GM18511 (cell line): Measurements from ENCODE around the gene YWHAH.
"Not testable (repeated sequence)": the region's sequence is repeated elsewhere in the genome, so short reads cannot be mapped to it uniquely, and the experiment has no call there.

ENCODE experiments used
- ATAC-seq: cut with Tn5 transposase; IDR thresholded peaks from one replicate; pipeline ENCODE4 v1.9.1; 2021; ENCODE audit warnings: mild to moderate bottlenecking, moderate library complexity; ENCODE audit not compliant: unreplicated experiment

The YWHAH gene

DNA sequence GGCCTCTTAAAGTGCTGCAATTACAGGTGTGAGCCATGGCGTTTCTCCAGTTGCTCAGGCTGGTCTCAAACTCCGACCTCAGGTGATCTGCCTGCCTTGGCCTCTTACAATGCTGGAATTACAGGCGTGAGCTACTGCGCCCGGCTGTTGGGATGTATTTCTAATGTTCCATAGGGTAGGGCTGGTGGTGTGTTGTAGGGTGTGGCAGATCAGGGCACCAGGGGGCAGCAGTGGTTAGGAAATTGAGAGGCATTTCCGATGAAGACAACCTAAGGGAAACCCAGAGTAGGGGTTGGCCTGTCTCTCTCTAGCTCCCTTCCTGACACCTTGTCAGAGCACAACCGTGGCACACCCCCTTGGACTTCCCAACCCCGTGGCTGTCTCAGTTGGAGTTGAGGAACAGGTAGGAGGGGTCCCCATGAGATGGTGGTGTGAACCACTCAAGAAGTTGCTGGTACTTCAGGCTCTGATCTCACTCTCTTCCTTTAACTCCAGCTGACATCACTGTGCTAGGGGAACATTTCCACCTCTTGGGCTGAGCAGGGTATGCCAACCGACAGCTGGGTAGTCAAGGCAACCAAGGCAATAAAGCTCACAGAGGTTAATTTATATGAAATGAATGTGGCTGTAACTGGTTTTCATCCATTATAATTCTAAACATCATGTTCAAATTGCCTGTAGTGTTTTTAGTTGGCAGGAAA lies 33.0 kb downstream of the YWHAH start:
- ATAC-seq = peak; percentile 59

DNA sequence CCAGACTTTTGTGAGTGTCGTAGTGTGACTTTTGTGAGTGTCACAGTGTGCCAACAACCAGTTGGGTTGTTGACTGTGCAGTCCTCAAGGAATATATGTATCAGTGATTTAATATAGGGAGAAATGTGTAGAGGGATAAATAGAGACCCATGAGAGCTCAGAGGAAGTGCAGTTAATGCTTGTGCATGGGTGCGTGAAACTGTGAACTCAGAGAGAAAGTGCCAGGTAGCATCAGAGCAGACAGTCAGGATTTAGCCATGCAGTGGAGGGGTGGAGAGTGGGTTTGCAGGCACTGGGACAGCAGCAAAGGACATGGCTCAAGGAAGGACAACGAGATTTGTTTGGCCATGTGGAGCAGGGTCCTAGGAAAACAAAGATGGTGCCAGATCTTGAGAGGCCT lies 33.6 kb downstream of the YWHAH start:
- ATAC-seq = no peak

DNA sequence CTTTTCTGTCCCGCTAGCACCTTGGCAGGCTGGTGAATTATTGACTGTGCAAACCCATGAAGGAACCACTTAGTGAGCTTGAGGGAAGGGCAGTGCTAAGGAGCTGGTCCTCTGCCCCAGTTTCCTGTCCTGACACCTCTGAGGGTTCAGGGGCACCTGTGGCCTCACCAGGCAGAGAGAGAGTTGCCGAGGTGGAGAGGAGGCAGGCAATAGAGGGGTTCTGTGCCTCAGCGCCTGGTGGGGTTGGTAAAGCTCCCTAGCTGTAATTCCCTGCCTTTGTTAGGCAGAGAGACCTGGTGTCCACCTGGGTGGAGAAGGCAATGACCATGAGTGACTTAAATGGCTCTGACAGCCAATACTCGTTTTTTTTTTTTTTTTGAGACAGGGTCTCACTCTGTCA lies 36.3 kb downstream of the YWHAH start:
- ATAC-seq = no peak

DNA sequence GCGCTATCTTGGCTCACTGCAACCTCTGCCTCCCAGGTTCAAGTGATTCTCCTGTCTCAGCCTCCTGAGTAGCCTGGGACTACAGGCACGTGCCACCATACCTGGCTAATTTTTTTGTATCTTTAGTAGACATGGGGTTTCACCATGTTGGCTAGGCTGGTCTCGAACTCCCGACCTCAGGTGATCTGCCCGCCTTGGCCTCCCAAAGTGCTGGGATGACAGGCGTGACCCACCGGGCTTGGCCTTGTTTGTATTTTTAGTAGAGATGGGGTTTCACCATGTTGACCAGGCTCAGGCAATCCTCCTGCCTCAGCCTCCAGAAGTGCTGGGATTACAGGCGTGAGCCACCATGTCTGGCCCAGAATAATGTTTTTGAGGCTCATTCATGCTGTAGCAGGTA lies 37.6 kb downstream of the YWHAH start:
- not testable (repeated sequence) for ATAC-seq

DNA sequence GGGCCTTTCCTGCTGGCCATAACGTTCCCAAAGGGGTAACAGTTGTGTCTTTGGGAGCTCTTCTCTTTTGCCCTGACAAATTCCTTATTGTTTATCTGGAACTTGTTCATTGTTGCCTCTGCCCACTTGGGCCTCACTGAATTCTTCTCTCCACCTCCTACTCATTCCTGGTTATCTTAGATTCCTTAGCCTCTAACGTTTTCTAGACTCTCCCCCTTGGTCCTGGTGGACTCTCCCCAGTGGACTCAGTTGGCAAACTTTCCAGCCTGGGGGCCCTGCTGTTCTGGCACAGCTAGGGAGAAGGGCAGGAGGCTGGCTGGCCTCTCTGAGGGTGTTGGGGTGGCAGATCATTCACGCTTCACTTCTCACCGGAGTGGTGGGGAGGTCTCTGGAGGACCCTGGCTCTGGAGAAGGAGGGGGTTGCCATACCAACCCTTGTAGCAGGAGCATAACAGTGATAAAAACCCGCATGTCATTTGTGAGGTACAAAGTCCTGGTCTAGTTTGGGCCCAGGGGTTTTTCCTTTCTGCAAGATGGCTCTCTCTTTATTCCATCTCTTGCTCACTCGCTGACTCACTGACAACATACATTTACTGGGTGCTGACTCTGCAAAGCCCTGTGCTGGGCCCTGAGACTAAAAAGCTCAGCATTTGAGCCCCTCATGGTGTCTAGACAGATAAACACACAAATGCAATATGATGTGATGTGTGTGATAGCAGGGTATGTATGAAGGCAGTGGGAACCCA lies 39.7 kb downstream of the YWHAH start:
- no peak for ATAC-seq

DNA sequence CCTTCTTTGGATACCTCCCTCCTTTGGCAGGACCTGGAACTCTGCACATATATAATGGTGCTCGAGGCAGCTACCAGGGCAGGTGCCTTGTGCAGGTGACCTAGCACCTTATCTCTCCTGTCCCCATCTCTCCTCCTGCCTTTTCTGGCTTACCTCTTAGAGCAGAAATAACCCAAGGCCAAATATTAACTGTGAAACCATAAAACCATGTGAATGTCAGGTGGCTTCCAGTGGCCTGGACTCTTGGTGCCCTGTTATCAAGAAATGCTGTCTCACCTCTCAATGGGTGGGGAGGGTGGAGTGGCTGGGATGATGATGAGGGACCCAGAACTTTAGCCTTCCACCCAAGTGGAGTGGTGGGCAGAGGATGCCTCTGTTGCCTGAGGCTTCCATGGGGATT lies 42.9 kb downstream of the YWHAH start:
- ATAC-seq = no peak

DNA sequence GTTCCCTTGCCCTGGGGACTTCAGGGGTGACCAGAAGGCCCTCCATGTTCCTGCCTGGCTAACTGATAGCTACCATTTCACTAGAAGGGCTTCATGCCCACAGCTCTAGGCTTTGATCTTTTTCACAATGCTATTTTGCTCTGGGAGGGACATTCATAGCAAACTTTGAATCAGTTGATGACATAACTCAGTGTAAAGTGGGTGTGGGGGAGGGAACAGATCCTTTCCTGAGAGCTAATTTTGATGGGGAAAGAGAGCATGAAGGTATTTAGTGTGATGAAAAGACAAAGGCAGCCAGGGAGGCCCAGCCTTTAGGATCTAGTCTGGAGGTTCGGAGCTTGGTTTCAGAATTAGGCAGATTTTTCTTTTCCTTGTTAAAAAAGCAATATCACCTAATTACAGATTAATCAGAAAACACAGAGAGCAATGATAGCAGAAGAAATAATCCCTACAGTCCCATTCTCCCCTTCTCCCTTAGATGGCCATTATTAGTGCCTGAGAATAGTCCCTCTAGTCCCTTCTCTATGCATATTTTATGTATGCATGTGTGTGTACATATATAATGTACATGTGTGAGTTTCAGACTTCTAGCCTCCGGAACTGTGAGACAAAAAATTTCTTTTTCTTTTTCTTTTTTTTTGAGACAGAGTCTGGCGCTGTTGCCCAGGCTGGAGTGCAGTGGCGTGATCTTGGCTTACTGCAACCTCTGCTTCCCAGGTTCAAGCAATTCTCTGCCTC lies 46.9 kb downstream of the YWHAH start:
- no peak for ATAC-seq

DNA sequence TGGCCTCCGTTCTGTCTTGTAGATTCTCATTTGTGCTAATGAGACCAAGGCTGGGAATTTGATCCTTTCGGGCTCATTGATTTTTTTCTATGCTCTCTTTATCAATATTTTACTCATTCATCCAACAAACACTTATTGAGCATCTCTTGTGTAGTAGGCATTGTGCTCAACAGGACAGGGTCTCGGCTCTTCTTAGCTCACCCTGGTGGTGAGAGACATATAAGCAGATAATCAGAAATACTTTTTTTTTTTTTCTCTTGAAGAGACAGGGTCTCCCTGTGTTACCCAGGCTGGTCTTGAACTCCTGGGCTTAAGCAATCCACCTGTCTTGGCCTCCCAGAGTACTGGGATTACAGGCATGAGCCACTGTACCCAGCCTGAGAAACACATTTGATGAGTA lies 50.7 kb downstream of the YWHAH start:
- no peak for ATAC-seq

DNA sequence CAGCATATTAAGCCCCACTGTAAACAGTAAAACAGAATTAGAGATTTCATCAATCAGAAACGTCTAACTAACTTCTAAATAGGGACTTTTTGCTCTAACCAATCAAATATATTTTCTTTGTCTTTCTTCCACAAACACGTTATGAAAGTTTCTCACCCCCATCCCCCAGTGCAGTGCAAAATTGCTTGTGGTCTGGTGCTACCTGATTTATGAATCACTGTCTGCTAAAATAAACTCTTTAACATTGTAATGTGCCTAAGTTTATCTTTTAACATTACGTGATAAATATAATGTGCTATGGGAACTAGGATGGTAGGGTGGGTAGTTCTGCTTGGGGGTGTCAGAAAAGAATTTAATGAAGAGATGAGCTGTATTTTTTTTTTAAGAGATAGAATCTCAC lies 51.5 kb downstream of the YWHAH start:
- no peak for ATAC-seq

DNA sequence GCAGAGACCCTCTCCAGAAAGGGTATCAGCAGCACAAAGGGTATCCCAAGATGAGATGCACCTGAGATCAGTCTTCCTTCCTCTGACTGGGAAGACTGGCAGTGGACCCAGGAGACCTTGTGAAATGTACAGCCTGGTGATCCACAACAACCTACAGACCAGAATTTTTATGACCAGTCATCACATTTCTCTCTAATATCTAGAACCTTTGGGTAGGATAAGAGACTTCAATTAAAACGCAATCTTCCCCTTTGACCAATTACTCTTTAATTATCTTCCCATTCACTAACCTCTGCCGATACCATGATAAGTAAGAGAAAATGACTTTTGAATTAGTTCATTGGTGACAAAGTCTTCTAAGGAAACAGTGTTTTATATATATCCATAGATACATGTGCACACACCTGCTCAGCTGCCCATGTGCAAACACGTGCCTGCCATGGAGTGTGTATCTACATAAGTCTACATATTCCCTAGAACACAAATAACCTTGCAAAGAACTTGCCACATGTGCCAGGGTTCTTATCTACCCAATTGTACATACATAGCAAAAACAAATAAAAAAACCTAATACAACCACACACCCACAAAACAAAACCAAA lies 54.5 kb downstream of the YWHAH start:
- ATAC-seq = no peak

DNA sequence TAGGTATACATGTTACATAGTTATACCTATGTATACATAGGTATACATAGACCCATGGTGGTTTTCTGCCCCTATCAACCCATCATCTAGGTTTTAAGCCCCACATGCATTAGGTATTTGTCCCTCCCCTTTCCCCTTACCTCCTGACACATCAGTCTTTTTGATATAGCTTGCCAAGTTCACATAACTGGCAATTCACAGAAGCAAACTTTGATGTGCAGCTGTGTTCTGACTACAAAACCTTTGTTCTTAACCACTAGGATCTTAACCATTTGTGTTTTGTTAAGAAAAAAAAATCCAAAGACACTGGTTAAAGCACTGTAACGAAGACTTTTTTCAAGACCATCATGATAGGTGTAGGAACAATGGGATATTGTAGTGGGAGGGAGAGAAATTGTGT lies 55.8 kb downstream of the YWHAH start:
- no peak for ATAC-seq

DNA sequence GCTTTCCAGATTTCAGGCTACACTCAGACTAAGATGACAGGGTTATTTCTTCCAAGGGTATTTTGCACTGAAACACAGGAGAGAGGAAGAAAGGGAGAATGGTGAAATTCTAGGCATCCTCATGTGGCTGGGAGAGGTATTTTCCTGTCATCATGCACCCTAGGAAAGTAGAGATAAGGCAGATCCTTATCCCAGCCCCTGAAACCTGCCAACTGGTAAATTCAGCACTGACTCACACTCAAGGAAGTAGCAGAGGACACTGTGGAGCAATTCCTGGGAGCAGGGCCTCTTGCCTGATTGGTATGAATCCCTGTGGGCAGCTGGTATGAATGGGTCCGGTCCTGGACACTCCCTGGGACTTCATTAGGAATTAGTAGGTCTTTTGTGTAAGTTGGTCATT lies 61.1 kb downstream of the YWHAH start:
- no peak for ATAC-seq
